T-helper 1 cell (primary cell): ENCODE measurements around the gene ZNF10.

Experiments used
- DNase-seq, 5 donors: peaks; one replicate each; pipeline ENCODE4 v3.0.0-alpha.2; 2012 to 2020

ZNF10 gene

GRCh38 chr12:133202493-133203343 is 72.3 kb downstream of the ZNF10 start:
- DNase-seq: no peak

- DNase-seq: no peak
Observed at GRCh38 chr12:133203344-133204263, 73.2 kb downstream of the ZNF10 start.

GRCh38 chr12:133204264-133204603 is 73.8 kb downstream of the ZNF10 start:
- DNase-seq: no peak

- DNase-seq: no peak
Observed at GRCh38 chr12:133206390-133206789, 76.0 kb downstream of the ZNF10 start.
